K562 (cell line): ENCODE data around the gene ZNF382.

ENCODE experiments used
- BRD9 ChIP-seq: fragments of 450-650 bp; IDR thresholded peaks from 2 replicates; pipeline ENCODE4 v1.6.1; 2018; ENCODE audit warnings: low read depth; ENCODE audit not compliant: partially characterized antibody
- CC2D1A ChIP-seq: fragments of 450-650 bp; IDR thresholded peaks from 2 replicates; pipeline ENCODE4 v1.6.1; 2017; ENCODE audit warnings: mild to moderate bottlenecking
- EZH2 ChIP-seq: IDR thresholded peaks from 2 replicates; pipeline ENCODE4 v1.6.1; 2012; ENCODE audit warnings: low read depth, mild to moderate bottlenecking, inconsistent platforms, low read length, borderline replicate concordance
- MCM7 ChIP-seq, 2 experiments: fragments of 450-650 bp; IDR thresholded peaks; 2 replicates each; pipeline ENCODE4 v1.6.1; 2016 to 2018
- POLR2A ChIP-seq: fragments of 450-650 bp; conservative IDR thresholded peaks from 2 replicates; pipeline ENCODE4 v1.6.1; 2016
- RHOXF2B ChIP-seq: fragments of 250-450 bp; sonication (Bioruptor Pico); conservative IDR thresholded peaks from 2 replicates; pipeline ENCODE4 v1.5.1; 2021
- TFE3 ChIP-seq: fragments of 450-650 bp; formaldehyde crosslinking; IDR thresholded peaks from 2 replicates; pipeline ENCODE4 v1.4.0; 2020; ENCODE audit warnings: mild to moderate bottlenecking, mixed read lengths
- ZKSCAN1 ChIP-seq: fragments of 150-350 bp; IDR thresholded peaks from 2 replicates; pipeline ENCODE4 v1.6.1; 2016; ENCODE audit warnings: low read depth, low read length
- TF ChIP-seq, protein P1 (sequence below), 3 experiments: IDR thresholded peaks in 2 of 3; conservative IDR thresholded peaks in 1 of 3; 2 replicates each; pipeline ENCODE4 v1.5.1; 2011 to 2012; ENCODE audit warnings: low read length in 3 of 3, mild to moderate bottlenecking in 3 of 3, control low read depth in 2 of 3, improper control_type of control experiment in 1 of 3, inconsistent platforms in 1 of 3, low read depth in 1 of 3, mixed read lengths in 1 of 3, moderate library complexity in 1 of 3; ENCODE audit not compliant: insufficient read depth in 2 of 3

DNA sequence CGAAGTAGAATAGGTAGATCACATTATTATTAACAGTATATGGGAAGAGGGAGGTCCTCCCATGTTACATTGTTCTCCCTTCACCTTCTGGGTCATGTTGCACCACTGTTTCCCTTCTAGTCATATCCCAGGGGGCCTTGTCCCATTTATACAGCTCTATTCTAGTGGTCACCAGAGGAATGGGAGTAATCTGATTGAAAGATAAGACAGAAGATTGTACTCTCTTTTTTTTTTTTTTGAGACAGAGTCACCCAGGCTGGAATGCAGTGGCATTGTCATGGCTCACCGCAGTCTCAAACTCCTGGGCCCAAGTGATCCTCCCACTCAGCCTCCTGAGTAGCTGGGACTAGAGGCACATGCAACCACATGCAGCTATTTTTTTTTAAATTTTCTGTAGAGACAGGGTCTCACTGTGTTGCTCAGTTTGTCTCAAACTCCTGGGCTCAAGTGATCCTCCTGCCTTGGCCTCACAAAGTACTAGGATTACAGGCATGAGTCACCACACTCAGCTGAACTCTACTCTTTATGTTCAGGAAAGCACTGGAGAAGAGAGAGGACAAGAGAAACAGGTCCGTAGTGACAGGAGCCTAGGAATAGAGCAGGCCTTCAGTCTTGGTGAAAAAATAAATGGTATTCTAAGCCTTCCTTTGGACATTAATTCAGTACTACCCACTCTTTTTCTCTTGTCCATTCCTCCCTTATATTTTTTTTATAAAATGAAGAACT, 27.7 kb upstream of the ZNF382 start:
- TF ChIP-seq TFE3 (CRISPR knock-in tag) = no peak
- no peak for TF ChIP-seq EZH2
- no peak for TF ChIP-seq RHOXF2B (CRISPR knock-in tag)
- TF ChIP-seq MCM7 (IDR thresholded peaks at IDR 0.05) = no peak
- TF ChIP-seq POLR2A = no peak
- TF ChIP-seq, protein P1, sequence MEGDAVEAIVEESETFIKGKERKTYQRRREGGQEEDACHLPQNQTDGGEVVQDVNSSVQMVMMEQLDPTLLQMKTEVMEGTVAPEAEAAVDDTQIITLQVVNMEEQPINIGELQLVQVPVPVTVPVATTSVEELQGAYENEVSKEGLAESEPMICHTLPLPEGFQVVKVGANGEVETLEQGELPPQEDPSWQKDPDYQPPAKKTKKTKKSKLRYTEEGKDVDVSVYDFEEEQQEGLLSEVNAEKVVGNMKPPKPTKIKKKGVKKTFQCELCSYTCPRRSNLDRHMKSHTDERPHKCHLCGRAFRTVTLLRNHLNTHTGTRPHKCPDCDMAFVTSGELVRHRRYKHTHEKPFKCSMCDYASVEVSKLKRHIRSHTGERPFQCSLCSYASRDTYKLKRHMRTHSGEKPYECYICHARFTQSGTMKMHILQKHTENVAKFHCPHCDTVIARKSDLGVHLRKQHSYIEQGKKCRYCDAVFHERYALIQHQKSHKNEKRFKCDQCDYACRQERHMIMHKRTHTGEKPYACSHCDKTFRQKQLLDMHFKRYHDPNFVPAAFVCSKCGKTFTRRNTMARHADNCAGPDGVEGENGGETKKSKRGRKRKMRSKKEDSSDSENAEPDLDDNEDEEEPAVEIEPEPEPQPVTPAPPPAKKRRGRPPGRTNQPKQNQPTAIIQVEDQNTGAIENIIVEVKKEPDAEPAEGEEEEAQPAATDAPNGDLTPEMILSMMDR (IDR thresholded peaks at IDR 0.05 in 2 of 3, conservative IDR thresholded peaks at IDR 0.05 in 1 of 3; ENCODE audit: insufficient read depth in 2 of 3, low read depth in 1 of 3, low read length in 3 of 3) = no peak
- TF ChIP-seq BRD9 = no peak
- no peak for TF ChIP-seq CC2D1A
- no peak for TF ChIP-seq ZKSCAN1
